Ecto neural progenitor cell (in vitro differentiated cells): ENCODE data around the gene FCHO1.
A peak's percentile ranks its signal among the peaks of the same experiment; 100 is the strongest.

ENCODE experiments used
- DNase-seq: peaks from one replicate; pipeline ENCODE4 v3.0.0-alpha.2; 2018; ENCODE audit warnings: low spot score

Gene FCHO1

DNA sequence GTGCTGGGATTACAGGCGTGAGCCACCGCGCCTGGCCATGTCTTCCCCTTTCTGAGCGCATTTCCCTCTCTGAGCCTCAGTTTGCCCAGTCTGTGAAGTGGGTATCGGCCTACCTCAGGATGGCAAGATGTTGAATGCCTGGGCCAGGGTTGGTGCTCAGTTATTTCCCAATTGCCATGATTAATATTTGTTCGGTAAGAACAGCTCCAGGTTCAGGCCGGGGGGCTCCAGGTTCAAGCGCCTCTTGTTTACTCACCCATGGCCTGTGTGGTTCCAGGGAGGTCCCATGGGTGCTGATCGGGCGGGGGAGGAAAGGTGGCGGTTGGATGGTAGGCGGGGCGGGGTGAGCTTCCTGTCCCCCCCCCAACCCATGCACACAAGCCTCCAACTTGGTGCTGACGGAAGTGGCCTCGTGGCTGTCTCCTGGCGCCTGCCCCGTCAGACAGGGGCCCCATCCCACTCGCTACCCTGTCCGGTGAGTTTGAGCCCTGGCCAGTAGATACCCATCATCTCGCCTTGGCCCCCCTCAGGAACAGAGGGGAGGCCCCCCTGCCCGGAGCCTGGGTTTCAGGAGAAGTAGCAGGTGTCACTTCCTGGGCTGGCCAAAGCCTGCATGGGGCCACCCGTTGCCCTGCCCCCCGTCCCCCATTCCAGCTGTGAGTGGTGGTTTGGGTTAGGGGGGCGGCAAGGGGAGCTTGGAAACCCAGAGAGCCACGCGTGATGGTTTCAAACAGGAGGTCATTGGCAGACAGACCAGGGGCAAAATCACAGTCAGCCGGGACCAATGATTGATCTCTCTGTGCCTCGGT lies at the start of gene FCHO1:
TSS of gene FCHO1 (plus strand) at position 375 of the 809 bp plus-strand sequence. CDS start 3,688 bp downstream, outside the sequence.
- peak; percentile 29 for DNase-seq

DNA sequence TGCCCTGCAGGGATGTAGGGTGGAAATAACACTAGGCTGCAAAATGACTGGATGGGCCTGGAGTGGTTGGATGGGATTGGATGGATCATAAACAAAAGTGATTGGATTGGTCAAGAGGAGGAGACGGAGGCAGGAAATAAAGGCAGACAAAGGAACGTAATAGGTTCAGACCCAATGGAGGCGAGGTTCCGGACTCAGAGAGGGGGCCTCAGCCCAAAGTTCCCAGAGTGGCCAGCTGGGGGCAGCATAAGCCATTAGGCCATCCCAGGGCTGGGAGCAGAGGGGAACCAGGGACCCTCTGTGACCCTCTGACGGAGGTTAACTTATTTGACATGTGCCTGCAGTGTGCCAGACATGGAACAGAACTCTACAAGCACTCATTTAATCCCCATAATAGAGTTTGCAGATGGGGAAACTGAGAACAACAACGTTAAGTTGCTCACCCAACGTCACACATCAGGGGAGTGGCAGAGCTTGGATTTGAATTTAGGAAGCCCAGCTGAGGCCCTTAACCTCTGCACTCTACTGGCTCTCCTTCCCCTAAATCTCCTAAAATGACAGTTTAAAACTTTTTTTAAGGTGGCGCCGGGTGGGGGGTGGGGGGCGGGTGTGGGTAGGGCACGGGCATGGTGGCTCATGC lies 47.3 kb upstream of the FCHO1 start:
- DNase-seq: peak; percentile 74

DNA sequence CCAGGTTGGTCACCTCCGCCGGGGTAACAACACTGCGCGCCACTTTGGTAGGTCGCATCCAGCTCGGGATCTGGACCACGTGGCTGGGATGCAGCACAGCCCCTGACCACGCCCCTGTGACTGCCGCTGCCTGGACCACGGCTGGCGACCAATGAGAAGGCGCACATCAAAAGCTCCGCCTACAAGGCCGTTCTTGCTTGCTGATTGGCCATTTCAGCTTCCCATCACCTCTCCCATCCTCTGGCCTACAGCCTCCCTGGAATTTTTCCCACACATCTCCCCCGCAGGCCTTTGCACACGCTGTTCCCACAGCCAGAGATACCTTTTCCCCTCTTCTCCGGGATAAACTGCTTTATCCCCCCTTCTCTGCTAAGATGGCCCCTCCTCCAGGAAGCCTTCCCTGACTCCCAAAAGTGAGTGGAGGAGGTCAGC lies 44.5 kb upstream of the FCHO1 start:
- peak; percentile 87 for DNase-seq

GRCh38 chr19:17711851-17712250 lies 39.4 kb upstream of the FCHO1 start:
- no peak for DNase-seq

- DNase-seq: no peak
These were observed 34.9 kb upstream of the FCHO1 start for GRCh38 chr19:17716309-17716929.

- DNase-seq: no peak
These were observed 32.7 kb upstream of the FCHO1 start for GRCh38 chr19:17718550-17718946.

DNA sequence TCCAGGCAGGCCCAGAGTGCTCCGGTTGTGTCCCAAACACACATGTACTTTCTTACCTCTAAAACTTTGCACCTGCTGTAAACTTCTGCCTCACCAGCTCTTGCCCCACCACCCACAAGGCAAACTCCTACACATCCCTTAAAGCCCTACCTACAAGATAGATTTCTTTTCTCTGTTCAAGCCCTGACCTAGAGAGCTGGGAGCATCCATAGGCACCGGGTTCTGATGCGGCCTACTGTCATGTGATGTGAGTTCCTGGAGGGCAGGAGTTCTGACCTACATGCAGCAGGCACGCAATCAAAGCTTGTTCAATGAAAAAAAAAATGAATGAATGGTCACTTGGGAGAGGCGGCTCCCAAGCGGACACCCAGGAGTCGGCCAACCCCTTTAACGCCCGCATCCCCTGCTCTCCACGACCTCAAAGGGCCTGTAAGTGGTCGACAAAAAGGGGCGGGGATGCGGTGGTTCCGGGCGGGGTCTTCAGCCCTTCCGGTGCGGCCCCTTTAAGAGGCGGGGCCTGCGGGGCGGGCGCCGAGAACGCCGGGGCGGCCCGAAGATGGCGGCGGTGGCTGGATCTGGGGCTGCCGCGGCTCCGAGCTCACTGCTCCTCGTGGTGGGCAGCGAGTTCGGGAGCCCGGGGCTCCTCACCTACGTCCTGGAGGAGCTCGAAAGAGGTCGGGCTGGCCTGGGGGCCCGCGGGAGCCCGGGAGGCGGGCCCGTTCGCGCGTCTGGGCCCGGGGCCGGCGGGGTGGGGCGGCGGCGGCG lies 32.1 kb upstream of the FCHO1 start, which contains the start of gene MAP1S:
TSS of gene MAP1S (plus strand) at position 534 of the 765 bp plus-strand sequence. CDS start at position 557, 23 bp downstream.
- DNase-seq: peak; percentile 93

DNA sequence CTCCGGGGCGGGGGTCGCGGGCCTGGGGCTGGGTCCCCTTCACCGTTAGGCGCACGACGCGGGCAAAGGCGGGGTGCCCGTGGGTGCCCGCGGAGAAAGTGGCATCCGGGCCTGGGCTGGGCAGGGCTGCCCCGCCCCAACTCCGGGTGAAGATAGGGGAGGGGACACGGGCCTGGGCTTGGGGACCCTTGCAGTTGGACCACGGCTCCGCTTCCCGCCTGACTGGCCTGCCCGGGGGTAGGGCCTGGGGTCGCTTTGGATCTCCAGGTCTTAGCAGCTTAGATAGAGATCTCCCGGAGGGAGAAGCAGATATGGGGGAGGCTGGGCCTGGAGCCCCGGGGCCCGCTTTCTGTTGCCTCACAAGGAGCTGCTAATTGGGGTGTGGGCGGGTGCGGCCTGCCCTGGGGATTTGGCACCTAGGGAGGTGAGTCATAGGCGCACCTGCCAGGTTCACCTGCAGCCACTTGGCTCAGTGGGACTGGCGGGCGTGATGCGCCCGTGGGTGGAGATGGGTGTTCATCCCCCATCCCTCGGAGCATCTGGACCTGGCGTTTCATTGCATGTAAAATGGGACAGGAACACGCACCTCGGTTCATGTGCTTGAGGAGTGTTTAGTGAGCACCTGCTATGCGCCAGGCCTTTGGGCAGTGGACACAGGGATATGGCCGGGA lies 31.4 kb upstream of the FCHO1 start:
- DNase-seq: peak; percentile 58

DNA sequence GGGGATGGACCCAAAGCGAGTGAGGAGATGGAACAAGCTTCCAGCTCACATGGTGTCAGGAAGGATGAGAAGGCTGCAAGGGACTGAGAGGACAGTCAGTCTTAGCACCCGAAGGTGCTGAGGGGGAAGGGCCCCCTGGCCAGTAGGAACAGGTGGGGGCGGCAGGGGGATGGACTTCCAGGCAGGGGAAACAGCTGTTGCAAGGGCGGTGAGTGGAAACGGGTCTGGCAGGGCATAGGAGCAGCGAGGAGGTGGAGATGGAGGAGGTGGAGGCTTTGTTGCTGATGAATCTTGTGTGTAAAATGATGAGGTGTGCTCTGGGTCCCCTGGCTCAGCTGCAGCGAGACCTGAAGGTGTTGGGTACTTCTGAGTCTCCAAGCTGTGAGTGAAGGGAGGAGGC lies 30.8 kb upstream of the FCHO1 start:
- DNase-seq: no peak

DNA sequence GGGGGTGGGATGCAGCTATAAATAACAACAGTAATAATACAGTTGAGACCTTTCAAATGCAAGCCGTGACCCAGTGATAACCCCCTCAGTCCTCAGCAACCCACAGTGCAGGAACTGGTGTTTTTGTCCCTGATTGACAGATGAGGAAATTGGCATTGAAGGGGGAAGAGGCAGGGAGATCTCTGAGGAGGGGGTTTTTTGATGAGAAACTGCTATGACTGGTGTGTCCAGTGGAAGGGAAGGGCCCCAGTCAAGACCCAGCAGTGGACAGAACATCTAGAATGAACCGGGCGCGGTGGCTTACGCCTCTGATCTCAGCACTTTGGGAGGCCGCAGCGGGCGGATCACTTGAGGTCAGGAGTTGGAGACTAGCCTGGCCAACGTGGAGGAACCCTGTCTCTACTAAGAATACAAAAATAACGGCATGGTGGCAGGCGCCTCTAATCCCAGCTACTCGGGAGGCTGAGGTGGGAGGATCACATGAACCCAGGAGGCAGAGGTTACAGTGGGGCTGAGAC lies 30.1 kb upstream of the FCHO1 start:
- no peak for DNase-seq

GRCh38 chr19:17721821-17722220 lies 29.5 kb upstream of the FCHO1 start:
- no peak for DNase-seq

DNA sequence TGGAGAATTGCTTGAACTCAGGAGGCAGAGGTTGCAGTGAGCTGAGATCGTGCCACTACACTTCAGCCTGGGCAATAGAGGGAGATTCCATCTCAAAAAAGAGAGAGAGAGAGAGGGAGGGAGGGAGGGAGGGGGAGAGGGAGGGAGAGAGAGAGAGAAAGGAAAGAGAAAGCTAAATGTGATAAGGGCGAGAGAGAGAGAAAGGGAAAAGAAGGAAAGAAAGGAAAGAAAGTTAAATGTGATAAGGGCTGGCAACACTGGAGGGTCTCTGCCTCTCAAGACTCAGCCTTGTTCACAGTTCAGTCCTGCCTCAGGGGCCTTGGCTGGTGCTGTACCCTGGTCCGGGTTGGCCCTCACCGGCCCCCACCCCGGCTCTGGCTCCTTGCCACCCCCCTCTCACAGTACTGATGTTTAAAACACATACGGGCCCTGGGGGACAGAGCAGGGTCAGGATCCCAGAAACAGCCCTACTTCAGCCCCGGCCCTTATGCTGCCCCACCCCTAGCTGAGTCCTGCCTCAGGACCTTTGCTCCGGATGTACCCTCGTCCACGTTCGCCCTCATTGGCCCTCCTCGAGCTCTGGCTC lies 28.5 kb upstream of the FCHO1 start:
- DNase-seq: no peak

DNA sequence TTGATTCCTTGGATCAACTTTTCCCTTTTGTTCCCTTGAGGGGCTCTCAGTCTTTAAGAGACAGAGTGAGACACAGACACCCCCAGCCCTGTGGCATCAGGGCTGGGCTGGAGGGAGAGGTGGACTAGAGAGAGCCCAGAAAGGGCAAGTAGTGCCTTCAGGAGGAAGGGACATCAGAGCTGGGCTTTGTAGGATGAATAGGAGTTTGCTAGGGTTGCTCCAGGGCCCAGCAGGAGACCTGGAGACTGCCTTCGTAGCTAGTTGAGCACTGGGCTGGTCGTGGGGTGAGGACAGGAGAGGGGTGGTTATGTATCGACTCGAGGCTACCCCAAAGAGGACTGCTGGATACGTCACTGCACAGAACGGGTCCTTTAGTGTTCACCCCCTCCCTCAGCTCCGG lies 26.6 kb upstream of the FCHO1 start:
- DNase-seq: no peak

- DNase-seq: no peak
These were observed 25.7 kb upstream of the FCHO1 start for GRCh38 chr19:17725422-17726078.

DNA sequence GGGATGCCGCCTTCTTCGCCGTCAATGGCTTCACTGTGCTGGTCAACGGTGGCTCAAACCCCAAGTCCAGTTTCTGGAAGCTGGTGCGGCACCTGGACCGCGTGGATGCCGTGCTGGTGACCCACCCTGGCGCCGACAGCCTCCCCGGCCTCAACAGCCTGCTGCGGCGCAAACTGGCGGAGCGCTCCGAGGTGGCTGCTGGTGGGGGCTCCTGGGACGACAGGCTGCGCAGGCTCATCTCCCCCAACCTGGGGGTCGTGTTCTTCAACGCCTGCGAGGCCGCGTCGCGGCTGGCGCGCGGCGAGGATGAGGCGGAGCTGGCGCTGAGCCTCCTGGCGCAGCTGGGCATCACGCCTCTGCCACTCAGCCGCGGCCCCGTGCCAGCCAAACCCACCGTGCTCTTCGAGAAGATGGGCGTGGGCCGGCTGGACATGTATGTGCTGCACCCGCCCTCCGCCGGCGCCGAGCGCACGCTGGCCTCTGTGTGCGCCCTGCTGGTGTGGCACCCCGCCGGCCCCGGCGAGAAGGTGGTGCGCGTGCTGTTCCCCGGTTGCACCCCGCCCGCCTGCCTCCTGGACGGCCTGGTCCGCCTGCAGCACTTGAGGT lies 25.0 kb upstream of the FCHO1 start:
- DNase-seq: no peak

- DNase-seq: no peak
These were observed 24.1 kb upstream of the FCHO1 start for GRCh38 chr19:17726964-17727773.

DNA sequence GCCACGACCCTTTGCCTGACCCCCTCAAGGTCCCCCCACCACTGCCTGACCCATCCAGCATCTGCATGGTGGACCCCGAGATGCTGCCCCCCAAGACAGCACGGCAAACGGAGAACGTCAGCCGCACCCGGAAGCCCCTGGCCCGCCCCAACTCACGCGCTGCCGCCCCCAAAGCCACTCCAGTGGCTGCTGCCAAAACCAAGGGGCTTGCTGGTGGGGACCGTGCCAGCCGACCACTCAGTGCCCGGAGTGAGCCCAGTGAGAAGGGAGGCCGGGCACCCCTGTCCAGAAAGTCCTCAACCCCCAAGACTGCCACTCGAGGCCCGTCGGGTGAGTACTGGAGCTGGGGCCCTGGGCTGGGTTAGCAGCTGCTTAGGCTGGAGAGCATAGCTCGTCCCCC lies 23.4 kb upstream of the FCHO1 start:
- DNase-seq: no peak

DNA sequence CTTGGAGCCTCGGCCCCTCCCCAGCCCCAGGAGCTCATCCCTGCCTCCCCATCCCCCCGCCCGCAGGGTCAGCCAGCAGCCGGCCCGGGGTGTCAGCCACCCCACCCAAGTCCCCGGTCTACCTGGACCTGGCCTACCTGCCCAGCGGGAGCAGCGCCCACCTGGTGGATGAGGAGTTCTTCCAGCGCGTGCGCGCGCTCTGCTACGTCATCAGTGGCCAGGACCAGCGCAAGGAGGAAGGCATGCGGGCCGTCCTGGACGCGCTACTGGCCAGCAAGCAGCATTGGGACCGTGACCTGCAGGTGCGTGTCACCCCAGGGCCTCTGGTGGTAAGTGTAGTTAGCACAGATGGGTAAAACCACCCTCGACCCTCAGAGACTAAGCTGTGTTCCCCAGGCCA lies 18.1 kb upstream of the FCHO1 start:
- DNase-seq: no peak

DNA sequence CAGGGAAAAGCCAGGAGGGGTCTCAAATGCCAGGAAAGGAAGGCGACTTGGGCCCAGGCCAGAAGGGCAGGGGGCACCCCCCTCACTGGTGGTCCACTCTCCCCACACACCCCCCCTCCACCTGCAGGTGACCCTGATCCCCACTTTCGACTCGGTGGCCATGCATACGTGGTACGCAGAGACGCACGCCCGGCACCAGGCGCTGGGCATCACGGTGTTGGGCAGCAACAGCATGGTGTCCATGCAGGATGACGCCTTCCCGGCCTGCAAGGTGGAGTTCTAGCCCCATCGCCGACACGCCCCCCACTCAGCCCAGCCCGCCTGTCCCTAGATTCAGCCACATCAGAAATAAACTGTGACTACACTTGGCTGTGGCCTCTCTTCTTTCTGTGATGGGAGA lies 17.1 kb upstream of the FCHO1 start:
- no peak for DNase-seq
